Neuronal stem cell (in vitro differentiated cells): ENCODE measurements around the gene SOX11.

Source experiments
- DNase-seq: peaks from one replicate; pipeline ENCODE4 v3.0.0-alpha.2; 2013; ENCODE audit warnings: low spot score
- H2AFZ ChIP-seq: one replicate; pipeline ENCODE4 v1.6.1; 2013; ENCODE audit warnings: mild to moderate bottlenecking, low read length, inconsistent platforms
- H2AK5ac ChIP-seq: 2 replicates; pipeline ENCODE4 v1.6.1; 2013; ENCODE audit warnings: low read depth, mild to moderate bottlenecking, inconsistent platforms, low read length, moderate library complexity, mixed read lengths
- H2BK120ac ChIP-seq: 2 replicates; pipeline ENCODE4 v1.6.1; 2013; ENCODE audit warnings: low read depth, mild to moderate bottlenecking, inconsistent platforms, low read length, moderate library complexity, mixed read lengths
- H2BK12ac ChIP-seq: one replicate; pipeline ENCODE4 v1.6.1; 2013; ENCODE audit warnings: low read length, inconsistent platforms
- H2BK15ac ChIP-seq: 2 replicates; pipeline ENCODE4 v1.6.1; 2013; ENCODE audit warnings: mild to moderate bottlenecking, low read length, inconsistent platforms, mixed read lengths
- H2BK5ac ChIP-seq: one replicate; pipeline ENCODE4 v1.6.1; 2013; ENCODE audit warnings: inconsistent platforms, mild to moderate bottlenecking, low read length, moderate library complexity
- H3K14ac ChIP-seq: one replicate; pipeline ENCODE4 v1.6.1; 2013; ENCODE audit warnings: low read length, inconsistent platforms
- H3K18ac ChIP-seq: 2 replicates; pipeline ENCODE4 v1.6.1; 2013; ENCODE audit warnings: low read length, inconsistent platforms
- H3K23ac ChIP-seq: 2 replicates; pipeline ENCODE4 v1.6.1; 2013; ENCODE audit warnings: low read depth, mild to moderate bottlenecking, mixed read lengths, low read length, inconsistent platforms; ENCODE audit not compliant: poor library complexity
- H3K27ac ChIP-seq: replicated peaks from 3 replicates; pipeline ENCODE4 v1.5.1; 2013; ENCODE audit warnings: low read length, inconsistent platforms
- H3K27me3 ChIP-seq, 3 experiments: 2 replicates each; pipeline ENCODE4 v1.6.1; 2013; ENCODE audit warnings: low read length in 3 of 3, mild to moderate bottlenecking in 2 of 3, inconsistent platforms in 1 of 3, low read depth in 1 of 3, mixed read lengths in 1 of 3, moderate library complexity in 1 of 3; ENCODE audit not compliant: control insufficient read depth in 3 of 3, insufficient read depth in 3 of 3
- H3K36me3 ChIP-seq, 2 donors: replicated peaks in 1 of 2; 2 replicates each; pipeline ENCODE4 v1.6.1; 2013; ENCODE audit warnings: low read length in 2 of 2; ENCODE audit not compliant: control insufficient read depth in 2 of 2, insufficient read depth in 2 of 2
- H3K4ac ChIP-seq: 2 replicates; pipeline ENCODE4 v1.6.1; 2013; ENCODE audit warnings: inconsistent platforms, mild to moderate bottlenecking, low read length, moderate library complexity
- H3K4me1 ChIP-seq, 2 donors: 1 replicate in 1 of 2; 2 replicates in 1 of 2; pipeline ENCODE4 v1.6.1; 2013; ENCODE audit warnings: low read length in 2 of 2, low read depth in 1 of 2; ENCODE audit not compliant: control insufficient read depth in 2 of 2, insufficient read depth in 1 of 2
- H3K4me2 ChIP-seq: one replicate; pipeline ENCODE4 v1.6.1; 2013; ENCODE audit warnings: mild to moderate bottlenecking, low read length, inconsistent platforms; ENCODE audit not compliant: insufficient read depth, poor library complexity, severe bottlenecking
- H3K4me3 ChIP-seq, 2 donors: 2 replicates each; pipeline ENCODE4 v1.5.1; 2013; ENCODE audit warnings: low read length in 2 of 2, mild to moderate bottlenecking in 2 of 2, inconsistent platforms in 1 of 2, moderate library complexity in 1 of 2
- H3K79me1 ChIP-seq: one replicate; pipeline ENCODE4 v1.6.1; 2013; ENCODE audit warnings: low read depth, mild to moderate bottlenecking, inconsistent platforms, low read length, moderate library complexity
- H3K9ac ChIP-seq: one replicate; pipeline ENCODE4 v1.6.1; 2013; ENCODE audit warnings: mild to moderate bottlenecking, low read depth, low read length, inconsistent platforms; ENCODE audit not compliant: poor library complexity
- H3K9me3 ChIP-seq, 2 donors: replicated peaks in 1 of 2; 2 replicates each; pipeline versions ENCODE3 to v1.6.1; 2013; ENCODE audit warnings: low read length in 2 of 2, mild to moderate bottlenecking in 2 of 2, inconsistent platforms in 1 of 2, low read depth in 1 of 2, mixed read lengths in 1 of 2, moderate library complexity in 1 of 2; ENCODE audit not compliant: control insufficient read depth in 2 of 2, insufficient read depth in 1 of 2
- H4K8ac ChIP-seq: one replicate; pipeline ENCODE4 v1.6.1; 2013; ENCODE audit warnings: low read depth, mild to moderate bottlenecking, inconsistent platforms, low read length, moderate library complexity
- H4K91ac ChIP-seq: one replicate; pipeline ENCODE4 v1.6.1; 2013; ENCODE audit warnings: low read length, low read depth, mild to moderate bottlenecking, inconsistent platforms; ENCODE audit not compliant: poor library complexity
- WGBS, 2 donors: extraction: QIAGEN DNeasy Blood & Tissue Kit; methylation state at CpG; one replicate each; pipeline ENCODE4 v1.1.7; 2013; ENCODE audit warnings: missing lambda C conversion rate in 2 of 2, mixed read lengths in 1 of 2; ENCODE audit not compliant: insufficient read length in 2 of 2, insufficient replicate concordance in 1 of 2; ENCODE audit errors: extremely low coverage in 2 of 2; 5-methylcytosine and 5-hydroxymethylcytosine counted together

The SOX11 gene

GRCh38 chr2:5699963-5700362 is 7.8 kb downstream of the SOX11 start:
- Histone ChIP-seq H3K9me3 (no peaks in the 10 kb centered on the region), H3K9ac (no peak overlapping the region), H2AK5ac (no peak overlapping the region), H3K4ac (no peak overlapping the region), H3K18ac (no peak overlapping the region), H3K27me3 (no peaks in the 10 kb centered on the region), H3K27ac (no peak overlapping the region), H3K4me2 (peak overlapping the region; percentile 34), H2BK12ac (no peak overlapping the region), H4K8ac (no peak overlapping the region), H3K4me1 (peaks cover 12% of the 10 kb centered on the region in 2 donors), H2BK15ac (no peak overlapping the region), H3K4me3 (no peak overlapping the region), H3K14ac (no peak overlapping the region), H2BK5ac (no peak overlapping the region), H3K79me1 (no peaks in the 10 kb centered on the region), H2BK120ac (no peak overlapping the region), H3K23ac (no peak overlapping the region), H2AFZ (no peak overlapping the region), H3K36me3 (peaks cover 12 to 91% of the 10 kb centered on the region in 2 donors), H4K91ac (no peak overlapping the region)
- WGBS, 2 donors: no CpG with 5 or more reads among the region's 4 CpGs
- DNase-seq: no peak

GRCh38 chr2:5700551-5700950 is 8.4 kb downstream of the SOX11 start:
- no peak overlapping the region for H2AFZ ChIP-seq
- H3K4me3 ChIP-seq: no peak overlapping the region

GRCh38 chr2:5701266-5701665 is 9.1 kb downstream of the SOX11 start:
- Histone ChIP-seq H3K36me3 (peaks cover 7 to 78% of the 10 kb centered on the region in 2 donors), H3K4me2 (no peak overlapping the region), H3K79me1 (no peaks in the 10 kb centered on the region), H2BK15ac (no peak overlapping the region), H2AFZ (no peak overlapping the region), H3K9ac (no peak overlapping the region), H4K91ac (no peak overlapping the region), H3K23ac (no peak overlapping the region), H3K9me3 (no peaks in the 10 kb centered on the region), H3K18ac (no peak overlapping the region), H3K4me1 (peaks cover 12% of the 10 kb centered on the region in 2 donors), H3K4me3 (no peak overlapping the region), H4K8ac (no peak overlapping the region), H3K27me3 (no peaks in the 10 kb centered on the region), H2BK5ac (no peak overlapping the region), H3K4ac (no peak overlapping the region), H2BK120ac (no peak overlapping the region), H2AK5ac (no peak overlapping the region), H3K27ac (no peak overlapping the region), H2BK12ac (no peak overlapping the region), H3K14ac (no peak overlapping the region)
- DNase-seq: no peak
- no CpG with 5 or more reads among the region's 3 CpGs for WGBS, 2 donors

More at GRCh38 chr2:5700551-5700950, 8.4 kb downstream of the SOX11 start:
- H3K4me2 ChIP-seq: peak overlapping the region; percentile 21
- WGBS, 2 donors: no CpG with 5 or more reads among the region's 5 CpGs
- H3K4ac ChIP-seq: no peak overlapping the region
- H3K27me3 ChIP-seq: no peaks in the 10 kb centered on the region
- no peak overlapping the region for H3K9ac ChIP-seq
- peaks cover 12% of the 10 kb centered on the region in 2 donors for H3K4me1 ChIP-seq
- no peak overlapping the region for H3K18ac ChIP-seq
- no peak overlapping the region for H2AK5ac ChIP-seq
- H3K36me3 ChIP-seq: peaks cover 11 to 85% of the 10 kb centered on the region in 2 donors
- no peak overlapping the region for H4K8ac ChIP-seq
- H3K79me1 ChIP-seq: no peaks in the 10 kb centered on the region
- no peak overlapping the region for H3K23ac ChIP-seq
- H2BK5ac ChIP-seq: no peak overlapping the region
- H2BK12ac ChIP-seq: no peak overlapping the region
- no peak overlapping the region for H3K14ac ChIP-seq
- peak overlapping the region; percentile 24 for H3K27ac ChIP-seq
- no peaks in the 10 kb centered on the region for H3K9me3 ChIP-seq
- no peak overlapping the region for H2BK120ac ChIP-seq
- no peak overlapping the region for H4K91ac ChIP-seq
- H2BK15ac ChIP-seq: no peak overlapping the region
- DNase-seq: no peak

- Histone ChIP-seq H3K18ac (no peak overlapping the region), H4K91ac (no peak overlapping the region), H3K27ac (peak overlapping the region; percentile 39), H3K9ac (no peak overlapping the region), H3K27me3 (no peaks in the 10 kb centered on the region), H3K4me1 (peaks cover 12 to 15% of the 10 kb centered on the region in 2 donors), H2AFZ (no peak overlapping the region), H2BK12ac (no peak overlapping the region), H3K4me3 (no peak overlapping the region), H3K79me1 (no peaks in the 10 kb centered on the region), H3K14ac (no peak overlapping the region), H3K9me3 (no peaks in the 10 kb centered on the region), H3K4ac (no peak overlapping the region), H4K8ac (no peak overlapping the region), H2BK5ac (no peak overlapping the region), H3K4me2 (no peak overlapping the region), H3K23ac (no peak overlapping the region), H2BK120ac (no peak overlapping the region), H2AK5ac (no peak overlapping the region), H3K36me3 (peaks cover 4 to 62% of the 10 kb centered on the region in 2 donors), H2BK15ac (no peak overlapping the region)
- WGBS, 2 donors: no CpG with 5 or more reads among the region's 2 CpGs
- DNase-seq: no peak
These were observed 11.0 kb downstream of the SOX11 start for GRCh38 chr2:5703166-5703565.
